SU-DHL-6 (cell line): ENCODE data around the gene ILDR2.

Source experiments
- H2AFZ ChIP-seq: fragments of 200-600 bp; sonication (generic); 2 replicates; pipeline ENCODE4 v1.6.1; 2014; ENCODE audit warnings: low read depth, mild to moderate bottlenecking, moderate library complexity, mixed read lengths, antibody characterized with exemption, low read length; ENCODE audit not compliant: severe bottlenecking
- H3F3A ChIP-seq: fragments of 200-600 bp; shearing (Covaris generic); 2 replicates; pipeline ENCODE4 v1.6.0; 2016; ENCODE audit warnings: antibody characterized with exemption, mild to moderate bottlenecking; ENCODE audit not compliant: insufficient read depth
- H3K27ac ChIP-seq: fragments of 200-600 bp; sonication (generic); 2 replicates; pipeline ENCODE4 v1.5.1; 2016; ENCODE audit warnings: low read depth, mild to moderate bottlenecking, low read length, moderate library complexity, mixed read lengths
- H3K27me3 ChIP-seq: fragments of 200-600 bp; sonication (generic), shearing (Covaris generic); 2 replicates; pipeline ENCODE4 v1.6.0; 2014; ENCODE audit warnings: mild to moderate bottlenecking, low read length
- H3K36me3 ChIP-seq: fragments of 200-600 bp; sonication (generic); 2 replicates; pipeline ENCODE4 v1.6.1; 2014; ENCODE audit warnings: mild to moderate bottlenecking, low read length, mixed read lengths
- H3K4me2 ChIP-seq: fragments of 300-600, 200-600 bp; shearing (Covaris generic), sonication (generic); 2 replicates; pipeline ENCODE4 v1.6.0; 2014; ENCODE audit warnings: low read length, low read depth, mild to moderate bottlenecking; ENCODE audit not compliant: poor library complexity, severe bottlenecking
- H3K4me3 ChIP-seq: fragments of 200-600 bp; sonication (generic); 2 replicates; pipeline ENCODE4 v1.5.1; 2014; ENCODE audit warnings: antibody characterized with exemption, low read length, mild to moderate bottlenecking, mixed read lengths; ENCODE audit not compliant: insufficient read depth, poor library complexity, severe bottlenecking
- H3K79me2 ChIP-seq: fragments of 200-600 bp; sonication (generic); 2 replicates; pipeline ENCODE4 v1.6.1; 2014; ENCODE audit warnings: mild to moderate bottlenecking, low read length, moderate library complexity; ENCODE audit not compliant: insufficient read depth
- H3K9ac ChIP-seq: fragments of 200-600 bp; sonication (generic); 2 replicates; pipeline ENCODE4 v1.7.0; 2014; ENCODE audit warnings: mild to moderate bottlenecking, low read length
- H3K9me2 ChIP-seq: fragments of 200-600 bp; sonication (generic); replicated peaks from 2 replicates; pipeline ENCODE4 v1.6.1; 2014; ENCODE audit warnings: low read length; ENCODE audit not compliant: insufficient read depth
- H3K9me3 ChIP-seq: fragments of 200-600 bp; sonication (generic); 2 replicates; pipeline ENCODE4 v1.6.1; 2014; ENCODE audit warnings: low read length, mixed read lengths; ENCODE audit not compliant: insufficient read depth
- H4K20me1 ChIP-seq: fragments of 200-600 bp; sonication (generic); 2 replicates; pipeline ENCODE4 v1.6.1; 2014; ENCODE audit warnings: low read depth, mild to moderate bottlenecking, antibody characterized with exemption, low read length, moderate library complexity, mixed read lengths
- EZH2phosphoT487 ChIP-seq: fragments of 200-600 bp; sonication (generic), shearing (Covaris generic); conservative IDR thresholded peaks from 2 replicates; pipeline ENCODE4 v1.6.1; 2018; ENCODE audit warnings: mild to moderate bottlenecking, antibody characterized with exemption, low read length, moderate library complexity, mixed read lengths
- TF ChIP-seq, protein P1 (sequence below): fragments of 200-600 bp; sonication (generic); IDR thresholded peaks from one replicate; pipeline ENCODE4 v1.5.1; 2017; ENCODE audit warnings: antibody characterized with exemption, mild to moderate bottlenecking, low read length, moderate library complexity; ENCODE audit not compliant: insufficient read depth, poor library complexity, severe bottlenecking

ILDR2 gene, protein sequence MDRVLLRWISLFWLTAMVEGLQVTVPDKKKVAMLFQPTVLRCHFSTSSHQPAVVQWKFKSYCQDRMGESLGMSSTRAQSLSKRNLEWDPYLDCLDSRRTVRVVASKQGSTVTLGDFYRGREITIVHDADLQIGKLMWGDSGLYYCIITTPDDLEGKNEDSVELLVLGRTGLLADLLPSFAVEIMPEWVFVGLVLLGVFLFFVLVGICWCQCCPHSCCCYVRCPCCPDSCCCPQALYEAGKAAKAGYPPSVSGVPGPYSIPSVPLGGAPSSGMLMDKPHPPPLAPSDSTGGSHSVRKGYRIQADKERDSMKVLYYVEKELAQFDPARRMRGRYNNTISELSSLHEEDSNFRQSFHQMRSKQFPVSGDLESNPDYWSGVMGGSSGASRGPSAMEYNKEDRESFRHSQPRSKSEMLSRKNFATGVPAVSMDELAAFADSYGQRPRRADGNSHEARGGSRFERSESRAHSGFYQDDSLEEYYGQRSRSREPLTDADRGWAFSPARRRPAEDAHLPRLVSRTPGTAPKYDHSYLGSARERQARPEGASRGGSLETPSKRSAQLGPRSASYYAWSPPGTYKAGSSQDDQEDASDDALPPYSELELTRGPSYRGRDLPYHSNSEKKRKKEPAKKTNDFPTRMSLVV

DNA sequence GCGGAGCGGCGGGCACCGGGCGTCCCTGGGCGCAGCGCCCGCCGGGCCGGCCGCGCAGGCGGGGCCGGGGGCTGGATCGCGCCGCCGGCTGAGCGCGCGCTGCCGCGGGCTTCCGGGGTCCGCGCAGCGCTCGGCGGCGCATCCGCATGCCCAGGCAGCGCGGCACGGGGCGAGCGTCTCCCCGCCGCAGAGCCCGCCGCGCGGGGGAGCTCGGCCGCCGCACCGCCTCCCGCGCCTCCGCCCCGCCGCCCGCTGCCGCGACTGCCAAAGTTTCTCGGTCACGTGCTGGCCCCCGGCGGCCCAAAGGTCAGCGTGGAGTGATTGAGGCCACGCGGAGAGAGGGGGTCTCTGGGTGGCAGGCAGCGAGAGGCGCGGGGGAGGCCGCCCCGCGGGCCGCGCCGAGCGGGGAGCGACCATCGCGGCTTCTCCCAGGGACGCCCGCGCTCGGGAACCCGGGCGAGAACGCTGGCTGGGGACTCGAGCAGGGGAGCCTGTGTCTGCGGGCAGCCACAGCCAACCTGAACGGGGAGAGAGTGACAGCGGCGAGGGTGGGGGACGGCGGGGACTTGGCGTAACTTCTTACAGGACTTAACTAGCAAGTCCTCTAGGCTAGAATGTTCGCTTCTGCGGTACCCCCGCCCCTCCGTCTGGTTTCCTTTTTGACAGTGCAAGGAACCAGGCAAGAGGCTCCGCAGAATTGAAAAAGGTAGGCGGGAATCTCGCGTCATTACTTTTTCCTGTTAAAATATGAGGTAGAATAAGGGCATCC is at the start of gene ILDR2:
Gene ILDR2, minus strand, starts transcription at position 180 of the 769 bp plus-strand sequence. CDS start 272 bp downstream, outside the sequence.
- Histone ChIP-seq H4K20me1 (no peaks in the 10 kb centered on the region), H2AFZ (peak within 1 kb of the TSS; percentile 93), H3K27ac (no peak within 1 kb of the TSS), H3K27me3 (no peaks in the 10 kb centered on the region), H3K79me2 (no peaks in the 10 kb centered on the region), H3K36me3 (no peaks in the 10 kb centered on the region), H3K4me2 (peak within 1 kb of the TSS; percentile 82), H3F3A (peaks cover 7% of the 10 kb centered on the region), H3K9me2 (no peaks in the 10 kb centered on the region), H3K9me3 (no peaks in the 10 kb centered on the region), H3K4me3 (peak within 1 kb of the TSS; percentile 76), H3K9ac (peak within 1 kb of the TSS; percentile 75)
- TF ChIP-seq, protein P1, sequence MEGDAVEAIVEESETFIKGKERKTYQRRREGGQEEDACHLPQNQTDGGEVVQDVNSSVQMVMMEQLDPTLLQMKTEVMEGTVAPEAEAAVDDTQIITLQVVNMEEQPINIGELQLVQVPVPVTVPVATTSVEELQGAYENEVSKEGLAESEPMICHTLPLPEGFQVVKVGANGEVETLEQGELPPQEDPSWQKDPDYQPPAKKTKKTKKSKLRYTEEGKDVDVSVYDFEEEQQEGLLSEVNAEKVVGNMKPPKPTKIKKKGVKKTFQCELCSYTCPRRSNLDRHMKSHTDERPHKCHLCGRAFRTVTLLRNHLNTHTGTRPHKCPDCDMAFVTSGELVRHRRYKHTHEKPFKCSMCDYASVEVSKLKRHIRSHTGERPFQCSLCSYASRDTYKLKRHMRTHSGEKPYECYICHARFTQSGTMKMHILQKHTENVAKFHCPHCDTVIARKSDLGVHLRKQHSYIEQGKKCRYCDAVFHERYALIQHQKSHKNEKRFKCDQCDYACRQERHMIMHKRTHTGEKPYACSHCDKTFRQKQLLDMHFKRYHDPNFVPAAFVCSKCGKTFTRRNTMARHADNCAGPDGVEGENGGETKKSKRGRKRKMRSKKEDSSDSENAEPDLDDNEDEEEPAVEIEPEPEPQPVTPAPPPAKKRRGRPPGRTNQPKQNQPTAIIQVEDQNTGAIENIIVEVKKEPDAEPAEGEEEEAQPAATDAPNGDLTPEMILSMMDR: no peak
- TF ChIP-seq EZH2phosphoT487: no peak

DNA sequence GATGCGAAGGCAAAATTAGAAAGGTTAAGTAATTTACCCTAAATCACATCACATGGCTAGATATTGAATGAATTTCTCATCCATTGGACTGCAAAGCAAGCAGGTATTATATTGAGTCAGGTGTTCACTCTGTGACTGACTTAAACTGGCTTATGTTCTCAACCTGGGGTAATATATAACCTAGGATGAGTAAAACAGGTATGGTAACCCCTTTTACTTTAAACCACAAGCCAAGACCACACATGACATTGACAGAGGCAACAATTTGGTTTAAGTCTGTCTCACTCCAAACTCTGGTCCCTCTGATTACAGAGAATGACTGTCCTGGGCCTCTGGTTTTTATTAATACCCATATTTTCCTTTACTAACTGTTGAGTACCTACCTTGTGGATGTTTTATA is 47.0 kb upstream of the ILDR2 start:
- H3K36me3 ChIP-seq: no peaks in the 10 kb centered on the region
- H2AFZ ChIP-seq: no peak overlapping the region
- H3F3A ChIP-seq: no peaks in the 10 kb centered on the region
- no peak overlapping the region for H3K27ac ChIP-seq
- H3K9ac ChIP-seq: no peak overlapping the region
- H3K79me2 ChIP-seq: no peaks in the 10 kb centered on the region
- no peaks in the 10 kb centered on the region for H3K9me3 ChIP-seq
- no peaks in the 10 kb centered on the region for H3K9me2 ChIP-seq
- H3K27me3 ChIP-seq: no peaks in the 10 kb centered on the region
- TF ChIP-seq, protein P1: no peak
- TF ChIP-seq EZH2phosphoT487: no peak
- no peaks in the 10 kb centered on the region for H4K20me1 ChIP-seq
- no peak overlapping the region for H3K4me2 ChIP-seq
- no peak overlapping the region for H3K4me3 ChIP-seq

DNA sequence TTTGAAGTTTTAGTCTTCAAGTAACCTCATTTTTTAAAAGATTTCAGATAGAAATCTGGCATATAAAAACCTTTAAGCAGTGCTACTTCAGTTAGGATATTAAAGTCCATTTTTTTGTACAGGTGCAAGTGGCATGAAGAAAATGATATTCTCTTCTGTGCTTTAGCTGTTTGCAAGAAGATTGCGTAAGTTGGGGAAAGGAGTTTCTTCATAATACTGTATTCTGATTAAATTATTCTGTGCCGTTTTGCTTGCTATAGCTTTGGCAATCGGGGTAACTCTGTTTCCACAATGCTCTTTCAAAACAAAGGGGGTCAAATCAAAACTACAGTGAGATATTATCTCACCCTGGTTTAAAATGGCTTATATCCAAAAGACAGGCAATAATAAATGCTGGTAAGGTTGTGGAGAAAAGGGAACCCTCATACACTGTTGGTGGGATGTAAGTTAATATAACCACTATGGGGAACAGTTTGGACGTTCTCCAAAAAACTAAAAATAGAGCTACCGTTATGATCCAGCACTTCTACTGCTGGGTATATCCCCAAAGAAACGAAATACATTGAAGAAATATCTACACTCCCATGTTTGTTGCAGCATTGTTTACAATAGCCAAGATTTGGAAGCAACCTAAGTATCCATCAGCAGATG is 40.9 kb upstream of the ILDR2 start:
- TF ChIP-seq EZH2phosphoT487: no peak
- TF ChIP-seq, protein P1: no peak
- no peaks in the 10 kb centered on the region for H4K20me1 ChIP-seq
- H3K79me2 ChIP-seq: no peaks in the 10 kb centered on the region
- H3K27ac ChIP-seq: no peak overlapping the region
- H3K36me3 ChIP-seq: no peaks in the 10 kb centered on the region
- no peak overlapping the region for H3K4me3 ChIP-seq
- H3K27me3 ChIP-seq: no peaks in the 10 kb centered on the region
- no peaks in the 10 kb centered on the region for H3K9me3 ChIP-seq
- H3F3A ChIP-seq: no peaks in the 10 kb centered on the region
- H3K9me2 ChIP-seq: no peaks in the 10 kb centered on the region
- no peak overlapping the region for H2AFZ ChIP-seq
- H3K4me2 ChIP-seq: no peak overlapping the region
- H3K9ac ChIP-seq: no peak overlapping the region
